GM10847 (cell line): ENCODE data around the gene MCF2L.

Experiments
- POLR2A ChIP-seq: IDR thresholded peaks from 2 replicates; pipeline ENCODE4 v1.6.1; 2011; ENCODE audit not compliant: insufficient read length; ENCODE audit errors: extremely low read depth

MCF2L gene

GRCh38 chr13:112957295-112957677, 11.7 kb upstream of the MCF2L start:
- TF ChIP-seq POLR2A = no peak

GRCh38 chr13:112958127-112958989, 10.7 kb upstream of the MCF2L start:
- TF ChIP-seq POLR2A = no peak

GRCh38 chr13:112959206-112959605, 9.8 kb upstream of the MCF2L start:
- TF ChIP-seq POLR2A = no peak

GRCh38 chr13:112959701-112960542, 9.1 kb upstream of the MCF2L start:
- no peak for TF ChIP-seq POLR2A

- no peak for TF ChIP-seq POLR2A
These were observed 8.3 kb upstream of the MCF2L start for GRCh38 chr13:112960706-112961105.

GRCh38 chr13:112961457-112962369, 7.3 kb upstream of the MCF2L start:
- TF ChIP-seq POLR2A = no peak

GRCh38 chr13:112962396-112962795, 6.6 kb upstream of the MCF2L start:
- TF ChIP-seq POLR2A = no peak

- no peak for TF ChIP-seq POLR2A
These were observed 5.9 kb upstream of the MCF2L start for GRCh38 chr13:112962911-112963625.

- no peak for TF ChIP-seq POLR2A
These were observed 5.4 kb upstream of the MCF2L start for GRCh38 chr13:112963641-112964040.

- no peak for TF ChIP-seq POLR2A
These were observed 4.0 kb upstream of the MCF2L start for GRCh38 chr13:112964971-112965492.

GRCh38 chr13:112965573-112966115, 3.4 kb upstream of the MCF2L start:
- TF ChIP-seq POLR2A = no peak

- TF ChIP-seq POLR2A = no peak
These were observed 2.2 kb upstream of the MCF2L start for GRCh38 chr13:112966776-112967175.

- TF ChIP-seq POLR2A = no peak
These were observed 1.2 kb upstream of the MCF2L start for GRCh38 chr13:112967686-112968379.

GRCh38 chr13:112968380-112968909, 569 bp upstream of the MCF2L start:
- no peak for TF ChIP-seq POLR2A
